Measurements from ENCODE around the gene MEX3D.

GRCh38 chr19:1616875-1617274 is 48.8 kb upstream of the MEX3D start:
- TF ChIP-seq MAX (IDR thresholded peaks at IDR 0.05) (no peak), ATF3 (IDR thresholded peaks at IDR 0.05) (no peak), CTCF (IDR thresholded peaks at IDR 0.05 in 2 of 3, conservative IDR thresholded peaks at IDR 0.05 in 1 of 3; ENCODE audit: borderline replicate concordance in 1 of 3, insufficient read depth in 1 of 3, low read depth in 2 of 3, low read length in 2 of 3) (no peak), EZH2phosphoT487 (IDR thresholded peaks at IDR 0.05; ENCODE audit: borderline replicate concordance) (no peak), EZH2 (IDR thresholded peaks at IDR 0.05) (no peak), POLR2A (IDR thresholded peaks at IDR 0.05; ENCODE audit: borderline replicate concordance, extremely low read depth, insufficient read depth, insufficient read length) (no peak), TCF7L2 (IDR thresholded peaks at IDR 0.05; ENCODE audit: borderline replicate concordance, extremely low read depth, insufficient read depth, insufficient read length) (no peak), ZNF274 (IDR thresholded peaks at IDR 0.05; ENCODE audit: low read depth, low read length) (no peak), ZFX (IDR thresholded peaks at IDR 0.05) (no peak)

Data from HCT116 (cell line).